Spleen (tissue), 11 donors: ENCODE measurements around the gene MAPKBP1. TPM values are rescaled to one million over a fixed set of nuclear protein-coding genes. Genes with fewer than 3 reads are reported as not detected.
A peak's percentile ranks its signal among the peaks of the same experiment; 100 is the strongest.

Source experiments
- DNase-seq: peaks from one replicate; pipeline ENCODE4 v3.0.0-alpha.2; 2020
- H3K27ac ChIP-seq, 8 donors: fragments of 200-600 bp; sonication (generic) in 7 of 8; 1 replicate in 4 of 8; 2 replicates in 4 of 8; pipeline versions ENCODE4 v1.5.0 to v1.8.0; 2016 to 2021; ENCODE audit warnings: inconsistent platforms in 4 of 8, mild to moderate bottlenecking in 4 of 8, moderate library complexity in 1 of 8
- H3K27me3 ChIP-seq, 7 donors: fragments of 200-600 bp; sonication (generic) in 6 of 7; replicated peaks in 1 of 7; 1 replicate in 4 of 7; 2 replicates in 3 of 7; pipeline versions ENCODE4 v1.5.0 to v1.8.0; 2016 to 2021; ENCODE audit warnings: inconsistent platforms in 3 of 7, mild to moderate bottlenecking in 1 of 7
- H3K36me3 ChIP-seq, 6 donors: fragments of 200-600 bp; sonication (generic) in 5 of 6; 1 replicate in 4 of 6; 2 replicates in 2 of 6; pipeline versions ENCODE4 v1.5.0 to v1.8.0; 2016 to 2021; ENCODE audit warnings: inconsistent platforms in 2 of 6
- H3K4me1 ChIP-seq, 6 donors: fragments of 200-600 bp; sonication (generic) in 5 of 6; 1 replicate in 3 of 6; 2 replicates in 3 of 6; pipeline versions ENCODE4 v1.5.0 to v1.8.0; 2016 to 2021; ENCODE audit warnings: inconsistent platforms in 3 of 6
- H3K4me3 ChIP-seq, 8 donors: fragments of 200-600 bp; sonication (generic) in 7 of 8; 1 replicate in 4 of 8; 2 replicates in 4 of 8; pipeline versions ENCODE4 v1.5.0 to v1.8.0; 2016 to 2021; ENCODE audit warnings: inconsistent platforms in 4 of 8, mild to moderate bottlenecking in 4 of 8, moderate library complexity in 2 of 8
- H3K9me3 ChIP-seq, 8 donors: fragments of 200-600 bp; sonication (generic) in 7 of 8; 1 replicate in 4 of 8; 2 replicates in 4 of 8; pipeline versions ENCODE4 v1.5.0 to v1.8.0; 2016 to 2021; ENCODE audit warnings: inconsistent platforms in 4 of 8
- CTCF ChIP-seq, 11 experiments: fragments of 200-600 bp in 7 of 11; fragments of 450-650 bp in 4 of 11; sonication (generic) in 4 of 11; IDR thresholded peaks in 8 of 11; conservative IDR thresholded peaks in 3 of 11; 1 replicate in 7 of 11; 2 replicates in 4 of 11; pipeline versions ENCODE4 v1.4.0 to v1.8.0; 2016 to 2021; ENCODE audit warnings: antibody characterized with exemption in 11 of 11, inconsistent platforms in 4 of 11, mild to moderate bottlenecking in 1 of 11
- POLR2A ChIP-seq, 3 donors: fragments of 450-650 bp; IDR thresholded peaks; one replicate each; pipeline ENCODE4 v1.5.1; 2017; ENCODE audit warnings: antibody characterized with exemption in 3 of 3, mild to moderate bottlenecking in 1 of 3
- POLR2AphosphoS5 ChIP-seq, 3 donors: sonication (generic); formaldehyde crosslinking; IDR thresholded peaks; one replicate each; pipeline ENCODE4 v1.5.1; 2017; ENCODE audit warnings: antibody characterized with exemption in 3 of 3
- WGBS, 5 donors: extraction: QIAGEN DNeasy Blood & Tissue Kit in 3 of 5; methylation state at CpG; one replicate each; pipeline versions ENCODE4 v1.1.5 to v1.1.7; 2013 to 2018; 5-methylcytosine and 5-hydroxymethylcytosine counted together
- intact Hi-C: fragments of 100-400 bp; cut with DNase I; formaldehyde crosslinking; loops from one replicate; pipeline ENCODE4 v1.15.0; 2023; ENCODE audit warnings: low total_unique reads
- polyA plus RNA-seq, 3 donors: library from polyadenylated mRNA; stranded (reverse); fragments of 200-250 nt; gene quantifications; one replicate each; pipeline ENCODE4 v1.2.1, GENCODE V29; 2013
- total RNA-seq, 7 donors: library from RNA; depleted of rRNA in 3 of 7; stranded (reverse); fragments of >200 nt in 3 of 7; fragmentation: NEBNext Ultra II Directional in 4 of 7; extraction: Animal tissue kit (Norgen Biotek cat#: 25700) in 4 of 7; gene quantifications; one replicate each; pipeline versions ENCODE4 v1.1.0 to v1.2.1, GENCODE V29; 2016 to 2021
- donor health status: healthy with polysubstance abuse.
- donor health status: DM: no; HTN: no; CAD: no; lungs with moderate emphysema.
- donor health status: DM: no; HTN: no; CAD: no.
- donor health status: Bipolar disorder and iron deficiency.
- donor health status: healthy.
- donor health status: DM: no; HTN: no; CAD: no.
- donor health status: DM: yes; HTN: yes; CAD: no.

MAPKBP1 gene
- total and polyA plus RNA-seq, 10 donors, result 2.4 to 44.5 (median 26.0) TPM

- intact Hi-C loops, result no loop called here
- Histone ChIP-seq H3K9me3 (no peaks in the 10 kb centered on the region), H3K4me1 (peaks cover 0 to 23% (median 6%) of the 10 kb centered on the region in 6 donors), H3K27ac (no peak overlapping the region), H3K27me3 (no peaks in the 10 kb centered on the region), H3K36me3 (peaks cover 0 to 35% (median 5%) of the 10 kb centered on the region in 6 donors), H3K4me3 (no peak overlapping the region)
- DNase-seq, result no peak
- TF ChIP-seq POLR2AphosphoS5 (IDR thresholded peaks at IDR 0.05) (peak in 1 of 3 donors; percentile 13), CTCF (IDR thresholded peaks at IDR 0.05 in 8 of 11, conservative IDR thresholded peaks at IDR 0.05 in 3 of 11) (no peak), POLR2A (IDR thresholded peaks at IDR 0.05) (no peak)
- WGBS, 5 donors, result 90 to 96% (median 92%) methylated on average over 9 to 10 of the region's 10 CpGs
Measured at GRCh38 chr15:41806291-41807181, 32.3 kb downstream of the MAPKBP1 start.

- 69 to 79% (median 74%) methylated on average over 2 of the region's 2 CpGs for WGBS, 5 donors
- Histone ChIP-seq H3K27me3 (no peaks in the 10 kb centered on the region), H3K36me3 (peaks cover 0 to 45% (median 16%) of the 10 kb centered on the region in 6 donors), H3K27ac (no peak overlapping the region), H3K4me3 (no peak overlapping the region), H3K9me3 (no peaks in the 10 kb centered on the region), H3K4me1 (peaks cover 0 to 27% (median 9%) of the 10 kb centered on the region in 6 donors)
- intact Hi-C loops, result no loop called here
- no peak for DNase-seq
- TF ChIP-seq POLR2AphosphoS5 (IDR thresholded peaks at IDR 0.05) (no peak), CTCF (IDR thresholded peaks at IDR 0.05 in 8 of 11, conservative IDR thresholded peaks at IDR 0.05 in 3 of 11) (no peak), POLR2A (IDR thresholded peaks at IDR 0.05) (no peak)
Measured at GRCh38 chr15:41809121-41809520, 34.8 kb downstream of the MAPKBP1 start.

- Histone ChIP-seq H3K4me3 (no peak overlapping the region), H3K27me3 (no peaks in the 10 kb centered on the region), H3K9me3 (no peaks in the 10 kb centered on the region), H3K27ac (no peak overlapping the region), H3K36me3 (peaks cover 0 to 50% (median 16%) of the 10 kb centered on the region in 6 donors), H3K4me1 (peaks cover 0 to 27% (median 9%) of the 10 kb centered on the region in 6 donors)
- TF ChIP-seq CTCF (IDR thresholded peaks at IDR 0.05 in 8 of 11, conservative IDR thresholded peaks at IDR 0.05 in 3 of 11) (no peak), POLR2A (IDR thresholded peaks at IDR 0.05) (no peak), POLR2AphosphoS5 (IDR thresholded peaks at IDR 0.05) (no peak)
- 46 to 72% (median 55%) methylated on average over 12 of the region's 12 CpGs for WGBS, 5 donors
- no peak for DNase-seq
- intact Hi-C loops, result loop anchor here (2.0 to 10.0 kb wide), 3 partner anchors 37 to 207 kb away; no protein-coding TSS in a partner anchor
Measured at GRCh38 chr15:41809526-41810220, 35.4 kb downstream of the MAPKBP1 start.
